HK-2 (cell line): ENCODE data around the gene WDFY4.

Experiments used
- DNase-seq: peaks from one replicate; pipeline ENCODE4 v3.0.0-alpha.2; 2018; ENCODE audit not compliant: unreplicated experiment

The WDFY4 gene

DNA sequence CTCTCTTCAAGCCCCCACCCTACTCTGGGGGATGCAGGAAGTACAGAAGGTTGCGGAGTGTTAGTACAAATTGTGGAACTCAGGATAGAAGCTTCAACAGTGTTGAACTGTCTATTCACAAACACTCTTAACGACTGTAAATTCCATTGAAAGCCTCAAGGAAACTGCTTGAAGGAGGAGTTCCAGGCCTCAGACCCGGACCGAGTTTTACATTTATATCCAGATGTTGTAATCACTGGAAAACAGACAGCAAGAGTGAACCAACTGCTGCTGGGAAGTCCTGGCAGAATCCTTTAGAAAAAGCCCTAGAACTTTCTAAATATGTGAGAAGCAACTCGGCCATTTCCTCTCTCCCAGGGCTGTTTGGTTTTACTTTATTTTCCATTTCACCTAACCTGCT, 339.1 kb downstream of the WDFY4 start:
- no peak for DNase-seq

DNA sequence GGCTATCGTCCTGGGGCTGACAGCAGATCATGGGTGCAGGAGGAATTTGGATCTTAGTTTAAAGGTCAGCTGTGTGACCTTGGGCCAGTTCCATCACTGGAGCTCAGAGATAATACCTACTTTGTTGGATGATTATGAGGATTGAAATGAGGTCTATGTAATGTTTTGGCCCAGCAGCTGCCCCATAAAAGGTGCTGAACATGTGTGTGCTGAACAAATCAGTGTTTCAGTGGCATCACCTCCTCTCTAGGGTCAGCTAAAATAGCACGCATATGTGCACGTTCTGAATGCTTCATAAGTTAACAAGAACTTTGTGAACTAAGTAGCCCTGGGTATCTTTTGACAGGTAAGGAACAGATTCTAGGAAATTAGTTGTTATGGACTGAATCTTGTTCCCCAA, 339.8 kb downstream of the WDFY4 start:
- no peak for DNase-seq

GRCh38 chr10:49025347-49025983, 340.8 kb downstream of the WDFY4 start:
- DNase-seq, result no peak

DNA sequence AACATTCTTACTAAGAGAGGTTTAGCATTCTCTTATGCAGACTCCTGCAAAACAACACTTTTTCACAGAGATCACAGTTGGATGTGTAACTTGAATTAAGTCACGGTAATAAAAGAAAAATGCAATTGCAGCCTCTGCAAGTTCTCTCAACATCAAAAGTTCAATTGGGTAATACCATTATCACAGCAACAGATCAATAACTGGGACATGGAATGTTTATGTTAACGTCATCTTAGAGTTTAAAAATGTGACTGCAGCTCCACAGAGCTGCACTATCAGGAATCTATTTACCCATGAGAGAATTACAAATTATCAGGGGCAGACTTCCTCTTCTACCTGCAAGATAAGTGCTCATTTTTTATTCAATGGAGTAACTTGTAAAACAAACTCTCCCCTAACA, 344.0 kb downstream of the WDFY4 start:
- no peak for DNase-seq

DNA sequence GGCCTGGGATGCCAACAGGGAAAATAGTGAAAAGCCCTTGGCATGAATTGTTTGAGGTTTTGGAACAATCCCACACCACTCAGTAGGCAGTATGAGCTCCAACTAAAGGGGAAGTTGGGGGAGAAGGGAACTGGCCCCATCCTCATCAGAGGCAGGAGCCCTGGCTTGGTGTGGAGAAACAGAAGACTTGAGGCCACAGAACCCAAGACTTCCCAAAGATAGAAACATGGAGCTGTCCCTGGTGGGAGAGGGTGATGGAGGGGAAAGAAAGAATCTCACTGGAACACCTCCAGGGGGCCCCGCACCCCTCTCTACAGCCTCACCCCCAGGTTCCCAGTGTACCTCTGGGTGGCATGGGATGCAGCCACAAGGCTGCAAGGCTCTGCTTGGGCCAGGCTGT, 345.0 kb downstream of the WDFY4 start:
- no peak for DNase-seq
